H1 (cell line): ENCODE data around the gene SNW1.

ENCODE experiments used
- EZH2 ChIP-seq: fragments of 200-600 bp; sonication (generic); IDR thresholded peaks from 2 replicates; pipeline ENCODE4 v1.7.1; 2012; ENCODE audit warnings: low read depth, mild to moderate bottlenecking, moderate library complexity, low read length, inconsistent platforms; ENCODE audit not compliant: severe bottlenecking
- JUND ChIP-seq: IDR thresholded peaks from 2 replicates; pipeline ENCODE4 v1.6.1; 2011; ENCODE audit warnings: mild to moderate bottlenecking, improper control_type of control experiment, low read length
- TF ChIP-seq, protein P1 (sequence below): IDR thresholded peaks from 2 replicates; pipeline ENCODE4 v1.6.1; 2012; ENCODE audit warnings: inconsistent platforms
- TF ChIP-seq, protein P2 (sequence below), 3 experiments: IDR thresholded peaks; 1 replicate in 2 of 3; 2 replicates in 1 of 3; pipeline versions ENCODE4 v1.5.1 to v1.6.1; 2011; ENCODE audit warnings: low read length in 3 of 3, mild to moderate bottlenecking in 3 of 3, inconsistent platforms in 2 of 3, low read depth in 1 of 3, moderate library complexity in 1 of 3; ENCODE audit not compliant: insufficient read depth in 1 of 3; ENCODE audit errors: control extremely low read depth in 1 of 3

DNA sequence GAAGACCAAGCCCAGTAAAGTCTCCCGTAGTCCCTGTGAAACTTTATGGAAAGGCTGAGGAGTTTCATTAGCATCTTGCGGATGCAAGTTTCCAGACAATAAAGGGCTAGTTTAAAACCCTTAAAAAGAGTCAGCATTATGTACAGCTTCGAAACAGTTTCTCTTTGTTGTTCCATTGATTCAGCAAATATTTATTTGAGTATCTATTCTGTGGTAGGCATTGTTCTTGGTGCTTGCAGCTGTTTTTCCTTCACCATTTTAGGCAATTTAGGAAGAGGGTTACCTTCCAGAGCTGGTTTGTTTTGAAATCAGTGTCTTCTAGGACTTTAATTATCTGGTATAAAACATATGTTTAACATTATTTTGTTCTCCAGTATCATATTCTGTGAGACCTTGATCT is 51.5 kb downstream of the SNW1 start:
- TF ChIP-seq, protein P1, sequence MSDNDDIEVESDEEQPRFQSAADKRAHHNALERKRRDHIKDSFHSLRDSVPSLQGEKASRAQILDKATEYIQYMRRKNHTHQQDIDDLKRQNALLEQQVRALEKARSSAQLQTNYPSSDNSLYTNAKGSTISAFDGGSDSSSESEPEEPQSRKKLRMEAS = no peak
- TF ChIP-seq JUND = no peak
- TF ChIP-seq EZH2 = no peak
- TF ChIP-seq, protein P2, sequence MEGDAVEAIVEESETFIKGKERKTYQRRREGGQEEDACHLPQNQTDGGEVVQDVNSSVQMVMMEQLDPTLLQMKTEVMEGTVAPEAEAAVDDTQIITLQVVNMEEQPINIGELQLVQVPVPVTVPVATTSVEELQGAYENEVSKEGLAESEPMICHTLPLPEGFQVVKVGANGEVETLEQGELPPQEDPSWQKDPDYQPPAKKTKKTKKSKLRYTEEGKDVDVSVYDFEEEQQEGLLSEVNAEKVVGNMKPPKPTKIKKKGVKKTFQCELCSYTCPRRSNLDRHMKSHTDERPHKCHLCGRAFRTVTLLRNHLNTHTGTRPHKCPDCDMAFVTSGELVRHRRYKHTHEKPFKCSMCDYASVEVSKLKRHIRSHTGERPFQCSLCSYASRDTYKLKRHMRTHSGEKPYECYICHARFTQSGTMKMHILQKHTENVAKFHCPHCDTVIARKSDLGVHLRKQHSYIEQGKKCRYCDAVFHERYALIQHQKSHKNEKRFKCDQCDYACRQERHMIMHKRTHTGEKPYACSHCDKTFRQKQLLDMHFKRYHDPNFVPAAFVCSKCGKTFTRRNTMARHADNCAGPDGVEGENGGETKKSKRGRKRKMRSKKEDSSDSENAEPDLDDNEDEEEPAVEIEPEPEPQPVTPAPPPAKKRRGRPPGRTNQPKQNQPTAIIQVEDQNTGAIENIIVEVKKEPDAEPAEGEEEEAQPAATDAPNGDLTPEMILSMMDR (IDR thresholded peaks at IDR 0.05; ENCODE audit: control extremely low read depth in 1 of 3, insufficient read depth in 1 of 3, low read depth in 1 of 3, low read length in 3 of 3) = no peak
